Activated gamma-delta T cell (primary cell): Measurements from ENCODE around the gene RAB44.

ENCODE experiments used
- DNase-seq: peaks from one replicate; lab custom pipeline; 2025; lab: John Stamatoyannopoulos, UW

The RAB44 gene

DNA sequence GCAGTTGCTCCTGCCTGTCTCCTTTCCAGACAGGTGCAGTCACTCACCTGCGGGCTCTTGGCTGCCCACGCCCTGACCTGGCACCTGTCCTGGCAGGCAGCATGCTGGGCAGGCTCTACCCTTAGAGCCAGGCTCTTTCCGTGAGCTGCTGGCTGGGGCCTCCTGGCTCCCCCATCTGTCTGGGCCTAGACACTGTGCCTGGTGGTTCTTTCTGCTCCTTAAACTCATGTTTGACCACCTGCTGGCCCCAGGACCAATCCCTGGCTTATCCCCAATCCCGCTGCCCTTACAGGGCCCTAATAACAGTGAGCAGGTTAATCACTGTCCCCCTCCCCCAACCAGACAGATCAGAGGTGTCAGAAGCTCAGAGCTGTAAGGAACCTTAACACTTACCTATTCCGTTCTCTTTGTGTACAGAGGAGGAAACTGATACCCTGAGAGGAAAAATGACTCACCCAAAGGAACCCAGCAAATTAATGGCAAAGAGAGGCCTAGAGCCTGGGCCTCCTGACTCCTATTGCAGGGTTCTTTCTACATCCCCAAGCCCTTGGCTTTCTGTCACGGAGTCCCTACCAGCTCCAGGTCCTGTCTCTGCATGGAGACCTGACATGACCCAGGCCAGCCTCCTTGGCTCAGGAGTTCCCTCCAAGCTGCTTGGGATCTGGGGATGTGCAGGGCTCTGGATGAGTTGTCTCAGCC lies 54.7 kb downstream of the RAB44 start:
- DNase-seq = no peak

DNA sequence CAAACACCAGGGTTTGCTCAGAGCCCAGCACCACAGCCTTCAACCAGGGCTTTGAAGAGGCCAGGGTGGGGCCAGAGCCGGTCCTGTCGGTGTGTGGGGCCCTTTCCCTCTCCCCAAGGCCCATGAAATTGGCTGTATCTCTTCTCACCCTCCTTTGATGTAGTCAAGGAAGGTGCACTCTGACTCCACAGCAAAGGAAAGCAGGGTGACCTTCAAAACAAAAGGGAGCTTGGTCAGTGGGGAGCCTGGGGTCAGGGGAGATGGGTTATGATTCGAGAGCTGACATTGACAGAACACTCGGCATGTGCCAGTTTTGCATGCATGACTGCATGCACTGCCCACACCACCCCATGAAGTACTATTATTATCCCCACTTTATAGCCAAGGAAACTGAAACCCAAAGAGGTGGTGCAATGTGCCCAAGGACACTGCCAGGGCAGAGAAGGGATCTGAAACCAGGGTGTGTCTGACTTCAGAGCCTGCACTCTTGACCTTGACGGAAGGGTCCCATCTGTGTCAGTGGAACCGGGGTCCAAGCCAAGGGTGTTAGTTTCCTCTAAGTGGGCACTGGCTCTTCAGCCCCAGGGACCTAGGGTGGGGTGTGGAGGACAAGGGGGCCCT lies 55.4 kb downstream of the RAB44 start:
- DNase-seq = no peak

DNA sequence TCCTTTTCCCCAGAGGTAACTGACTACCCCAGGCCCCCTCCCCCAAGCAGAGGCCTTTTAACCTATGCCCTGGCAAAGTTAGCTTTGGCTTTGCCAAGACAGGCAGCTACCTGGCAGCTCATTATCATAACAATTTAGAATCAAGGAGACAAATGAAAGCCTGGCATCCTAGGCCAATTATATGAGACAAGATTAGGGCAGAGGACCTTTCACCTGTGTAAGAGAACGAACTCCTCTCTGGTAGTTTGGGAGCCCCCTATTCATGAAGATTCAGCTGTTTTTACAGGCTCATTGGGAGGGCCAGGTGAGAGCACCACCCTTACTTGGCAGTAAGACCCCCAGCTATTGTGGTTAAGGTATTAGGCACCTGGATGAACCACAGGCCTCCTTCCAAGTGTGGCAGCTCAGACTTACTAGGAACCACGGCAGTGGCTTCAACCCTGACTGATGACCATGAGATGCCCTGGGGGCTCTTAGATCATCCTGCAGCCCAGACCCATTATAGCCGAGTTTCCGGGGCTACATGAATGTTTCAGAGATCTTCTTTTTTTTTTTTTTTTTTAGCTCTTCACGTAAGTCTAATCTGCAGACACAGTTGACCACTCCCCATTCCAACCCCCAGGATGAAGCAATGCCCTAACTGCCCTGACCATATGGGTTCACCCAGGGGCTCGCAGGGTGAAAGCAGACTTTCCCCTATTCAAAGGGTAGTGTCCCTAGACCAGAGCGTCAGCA lies 56.2 kb downstream of the RAB44 start:
- no peak for DNase-seq

DNA sequence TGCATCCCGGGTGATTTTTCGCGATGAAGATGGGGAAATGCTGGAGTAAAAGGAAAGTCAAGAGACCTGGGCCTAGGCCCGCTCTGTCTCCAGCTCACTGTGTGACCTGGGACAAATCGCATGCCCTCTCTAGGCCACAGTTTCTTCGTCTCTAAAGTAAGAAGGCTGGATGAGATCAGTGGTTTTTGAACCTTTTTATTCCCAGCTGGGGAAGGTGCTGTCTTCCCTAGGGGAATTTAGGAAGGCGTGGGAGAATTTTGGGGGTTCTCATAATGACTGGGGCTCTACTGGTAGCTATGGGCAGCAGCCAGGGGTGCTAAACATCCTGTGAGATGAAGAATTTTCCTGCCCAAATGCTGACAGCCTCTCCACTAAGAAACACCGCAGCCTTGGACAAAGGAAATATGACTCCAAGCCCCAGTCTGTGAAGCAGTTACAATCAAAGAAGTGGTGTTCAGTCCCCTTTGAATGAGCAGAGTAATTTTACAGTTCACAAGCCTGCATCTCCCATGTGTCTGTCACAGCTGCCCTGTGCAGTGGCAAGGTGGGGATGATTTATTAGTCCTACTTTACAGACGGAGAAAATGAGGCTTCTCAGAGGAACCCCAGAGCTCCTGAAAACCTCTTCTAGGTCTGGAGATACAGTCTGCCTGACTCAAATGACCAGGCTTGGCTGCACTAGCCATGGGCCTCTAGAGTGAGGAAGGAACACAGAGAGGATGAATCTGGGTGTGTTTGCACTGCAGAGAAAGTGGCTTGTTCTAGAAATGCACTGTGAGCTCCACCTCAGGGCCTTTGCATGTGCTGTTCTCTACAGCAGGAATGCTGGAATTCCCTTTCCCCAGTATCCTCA lies 57.2 kb downstream of the RAB44 start:
- DNase-seq = no peak

DNA sequence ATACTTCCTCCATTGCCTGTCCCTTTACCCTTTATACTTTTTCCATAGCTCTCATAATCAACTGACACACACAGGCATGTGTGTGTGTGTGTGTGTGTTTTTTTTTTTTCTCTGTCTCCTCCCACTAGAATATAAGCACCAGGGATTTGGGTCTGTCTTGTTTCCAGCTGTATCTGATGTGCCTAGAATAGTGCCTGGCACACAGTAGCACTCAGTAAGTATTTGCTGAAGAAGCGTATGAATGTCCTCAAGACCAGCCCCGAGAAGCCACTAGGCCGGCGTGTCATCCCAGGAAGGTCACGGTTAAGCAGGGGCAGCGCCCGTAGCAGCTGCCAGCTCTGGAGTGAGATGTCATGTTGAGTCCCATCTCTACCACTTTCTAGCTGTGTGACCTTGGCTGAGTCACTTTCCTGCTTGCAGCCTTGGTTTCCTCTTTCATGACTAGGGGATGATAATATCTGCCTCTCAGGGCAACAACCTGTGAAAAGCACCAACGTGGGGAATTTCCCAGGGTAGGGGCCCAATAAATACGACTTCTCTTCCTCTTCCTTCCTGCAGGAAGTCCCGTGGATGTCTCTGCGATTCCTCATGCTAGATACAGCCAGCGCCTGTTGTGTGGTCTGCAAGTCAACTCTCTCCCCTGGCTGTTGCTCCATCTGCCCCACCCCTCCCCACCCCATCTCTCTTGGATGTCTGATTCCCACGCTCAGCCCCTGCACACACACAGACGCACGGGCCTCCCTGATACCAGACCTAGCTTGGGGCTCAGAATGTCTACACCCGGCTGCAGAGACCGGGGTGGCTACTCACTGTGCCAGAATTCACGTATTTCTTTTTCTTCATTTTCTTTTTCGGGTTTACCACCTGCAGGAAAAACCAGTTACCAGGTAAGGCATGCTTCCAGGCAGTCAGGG lies 58.1 kb downstream of the RAB44 start:
- DNase-seq = peak; percentile 35

DNA sequence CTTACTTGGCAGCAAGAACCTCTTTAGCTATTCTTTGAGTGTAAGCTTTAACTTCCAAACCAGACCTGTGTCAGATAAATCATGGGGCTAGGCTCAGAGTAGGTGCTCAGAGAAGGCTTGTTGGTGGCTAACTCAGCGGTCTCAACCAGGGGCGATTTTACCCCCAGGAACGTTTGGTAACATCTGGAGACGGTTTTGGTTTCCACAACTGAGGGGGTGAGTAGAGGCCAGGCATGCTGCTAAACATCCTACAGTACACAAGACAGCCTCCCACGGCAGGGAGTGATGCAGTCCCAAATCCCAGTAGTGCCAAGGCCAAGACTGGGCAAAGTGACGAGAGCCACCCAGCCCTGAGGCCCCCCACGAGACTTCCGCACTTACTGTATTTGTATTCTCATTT lies 59.2 kb downstream of the RAB44 start:
- DNase-seq = no peak

DNA sequence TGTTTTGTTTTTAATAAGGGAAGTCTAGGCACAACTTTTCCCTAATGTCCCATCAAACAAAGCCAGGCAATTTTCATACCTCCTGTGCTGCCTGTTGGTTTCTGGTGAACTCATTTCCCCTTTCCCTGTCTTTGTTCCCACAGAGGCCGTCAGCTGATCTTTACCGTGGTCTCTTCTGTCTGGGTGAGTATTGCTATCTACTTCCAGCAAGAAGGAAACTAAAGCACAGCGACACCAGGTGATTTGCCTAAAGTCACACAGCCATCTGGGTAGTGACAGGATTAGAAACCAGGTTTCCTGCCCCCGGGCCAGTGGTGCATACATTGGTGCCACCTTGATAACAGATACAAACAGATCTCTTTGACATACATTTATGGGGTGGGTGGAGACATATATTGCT lies 59.6 kb downstream of the RAB44 start:
- DNase-seq = no peak

DNA sequence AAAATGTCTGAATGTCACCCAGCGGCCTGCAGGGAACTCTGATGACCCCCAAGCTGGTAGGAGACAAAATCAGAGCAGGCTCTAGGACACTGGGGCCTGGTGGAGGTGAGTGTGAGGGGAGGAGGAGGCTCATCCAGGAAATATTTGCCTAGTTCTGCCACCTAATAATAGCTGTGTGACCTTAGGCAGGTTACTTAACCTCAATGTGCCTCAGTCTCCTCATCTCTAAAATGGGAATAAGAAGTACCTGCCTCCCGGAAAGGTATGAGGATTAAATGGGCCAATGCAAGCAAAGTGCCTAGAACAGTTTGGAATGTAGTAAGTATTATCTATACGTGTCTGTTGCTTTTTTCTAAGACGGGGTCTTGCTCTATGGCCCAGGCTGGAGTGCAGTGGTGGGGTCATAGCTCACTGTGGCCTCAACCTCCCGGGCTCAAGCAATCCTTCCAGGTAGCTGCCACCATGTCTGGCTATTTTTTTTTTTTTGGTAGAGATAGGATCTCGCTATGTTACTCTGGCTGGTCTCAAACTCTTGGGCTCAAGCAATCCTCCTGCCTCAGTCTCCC lies 60.4 kb downstream of the RAB44 start:
- no peak for DNase-seq

DNA sequence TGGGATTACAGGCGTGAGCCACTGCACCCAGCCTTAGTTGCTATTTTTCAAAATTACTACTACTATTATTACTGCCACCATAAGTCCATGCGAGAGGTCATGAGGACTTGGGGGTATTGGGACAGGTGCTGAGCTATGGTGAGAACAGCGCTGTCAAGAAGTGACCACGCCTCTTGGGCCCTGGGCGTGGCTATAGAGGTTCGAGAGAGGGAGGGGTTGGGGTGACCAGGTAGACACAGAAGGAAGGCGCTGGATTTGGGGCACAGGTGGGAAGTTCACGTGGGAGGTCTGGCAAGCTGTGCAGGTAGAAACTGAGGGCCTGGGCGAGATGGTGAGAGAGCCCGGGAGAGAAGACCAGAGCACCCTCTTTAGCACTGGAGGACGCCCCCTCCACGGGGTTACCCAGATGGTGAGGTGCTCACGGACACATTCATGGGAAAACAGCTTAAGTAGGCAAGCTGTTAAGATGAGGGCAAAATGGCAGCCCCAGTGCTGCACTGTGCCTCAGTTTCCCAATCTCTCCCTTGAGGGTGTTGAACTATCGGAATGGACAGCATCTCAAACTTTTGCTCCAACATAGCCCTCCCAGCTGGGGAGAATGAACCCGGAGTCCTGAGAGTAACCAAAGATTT lies 61.0 kb downstream of the RAB44 start:
- DNase-seq = no peak

DNA sequence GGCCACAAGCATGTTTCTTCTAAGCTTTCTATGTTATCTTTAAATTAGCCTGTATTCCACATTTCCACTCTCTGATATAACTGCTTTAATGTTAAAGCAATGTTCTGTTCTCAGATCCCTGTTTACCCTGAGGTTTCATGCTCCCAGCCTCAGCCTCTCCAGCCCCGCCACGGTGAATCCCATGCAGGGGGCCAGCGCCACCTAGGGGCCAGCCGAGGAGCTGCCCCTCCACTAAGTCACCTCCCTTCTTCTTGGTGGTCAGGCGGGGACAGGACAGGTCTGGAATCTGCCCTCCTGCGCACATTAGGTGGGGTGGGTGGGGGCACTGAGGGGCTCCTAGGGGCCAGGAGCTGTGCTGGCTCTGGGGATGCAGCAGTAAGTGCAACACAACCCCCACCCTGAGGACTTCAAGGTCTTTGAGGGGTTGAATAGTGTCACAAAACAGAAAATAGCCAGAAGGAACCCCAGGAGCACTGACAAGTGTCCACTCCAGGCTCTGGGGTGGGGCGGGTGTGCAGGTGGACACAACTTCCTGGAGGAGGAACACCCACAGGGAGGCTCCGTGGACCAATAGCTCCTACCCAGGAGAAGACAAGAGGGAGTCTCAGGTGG lies 61.6 kb downstream of the RAB44 start:
- DNase-seq = peak; percentile 59

DNA sequence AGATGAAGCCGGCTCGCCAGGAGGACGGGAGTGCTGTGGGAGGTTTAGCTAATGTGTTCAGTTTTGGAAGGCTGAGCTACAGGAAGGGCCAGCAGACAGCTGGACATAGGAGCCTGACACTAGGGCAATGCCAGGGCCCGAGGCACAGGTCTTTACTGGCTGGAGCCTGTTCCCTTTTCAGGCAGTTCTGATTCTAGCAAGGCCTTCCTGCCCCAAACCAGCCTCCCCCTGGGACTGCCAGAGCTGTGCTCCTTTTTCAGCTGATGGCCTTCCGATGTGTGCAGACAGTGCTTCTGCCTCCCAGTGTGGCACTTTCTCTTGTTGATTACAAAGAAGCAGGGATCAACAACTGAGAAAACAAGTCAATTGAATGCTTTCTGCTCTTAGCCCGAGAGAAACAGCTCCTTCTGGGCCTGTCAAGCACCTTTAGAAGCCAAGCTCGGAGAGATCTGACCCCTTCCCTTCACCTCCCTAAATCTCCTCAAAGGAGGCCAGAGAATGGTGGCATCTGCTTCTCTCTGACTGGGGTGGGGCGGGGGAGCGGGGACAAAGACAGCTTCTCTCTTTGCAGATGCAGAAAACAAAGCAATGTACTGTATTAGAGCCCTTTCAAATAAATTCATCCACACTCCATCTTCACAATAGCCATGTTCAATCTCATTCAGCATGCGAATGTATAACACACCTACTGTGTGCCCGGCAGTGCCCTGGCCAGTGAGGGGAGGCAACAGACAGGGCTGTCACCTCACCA lies 63.2 kb downstream of the RAB44 start:
- DNase-seq = no peak

DNA sequence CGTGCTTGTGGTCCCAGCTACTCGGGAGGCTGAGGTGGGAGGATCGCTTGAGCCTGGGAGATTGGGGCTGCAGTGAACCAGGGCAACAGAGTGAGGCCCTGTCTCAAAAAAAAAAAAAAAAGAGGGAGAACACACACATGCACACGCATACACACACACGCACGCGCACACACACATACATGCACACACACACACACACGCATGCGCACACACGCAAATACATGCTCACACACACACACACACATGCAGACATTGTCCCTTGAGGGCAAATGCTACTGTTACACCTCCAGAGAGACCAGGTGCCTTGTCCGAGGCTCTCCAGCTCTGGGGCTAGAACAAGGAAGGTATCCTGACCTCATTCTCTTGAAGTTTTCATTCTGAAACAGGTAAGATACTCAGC lies 64.5 kb downstream of the RAB44 start:
- DNase-seq = no peak

DNA sequence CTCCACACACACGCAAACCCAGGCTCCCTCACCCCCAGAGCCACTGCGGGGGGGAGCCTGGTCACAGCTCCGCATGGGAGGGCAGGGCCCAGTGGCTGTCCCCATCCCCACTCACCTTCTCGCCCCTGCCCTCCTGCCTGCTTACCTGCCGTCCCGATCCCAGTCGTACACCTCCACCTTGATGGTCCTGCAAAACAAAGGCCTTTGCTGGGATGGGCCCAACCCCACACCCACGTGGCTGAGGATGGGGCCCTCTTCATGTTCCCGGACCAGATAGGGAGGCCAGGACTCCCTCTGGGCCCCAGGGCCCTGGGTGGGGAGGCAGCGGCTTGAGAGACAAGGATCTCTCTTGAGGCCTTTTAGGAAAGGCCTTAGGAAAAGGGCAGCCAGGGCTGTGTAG lies 67.6 kb downstream of the RAB44 start:
- DNase-seq = no peak

DNA sequence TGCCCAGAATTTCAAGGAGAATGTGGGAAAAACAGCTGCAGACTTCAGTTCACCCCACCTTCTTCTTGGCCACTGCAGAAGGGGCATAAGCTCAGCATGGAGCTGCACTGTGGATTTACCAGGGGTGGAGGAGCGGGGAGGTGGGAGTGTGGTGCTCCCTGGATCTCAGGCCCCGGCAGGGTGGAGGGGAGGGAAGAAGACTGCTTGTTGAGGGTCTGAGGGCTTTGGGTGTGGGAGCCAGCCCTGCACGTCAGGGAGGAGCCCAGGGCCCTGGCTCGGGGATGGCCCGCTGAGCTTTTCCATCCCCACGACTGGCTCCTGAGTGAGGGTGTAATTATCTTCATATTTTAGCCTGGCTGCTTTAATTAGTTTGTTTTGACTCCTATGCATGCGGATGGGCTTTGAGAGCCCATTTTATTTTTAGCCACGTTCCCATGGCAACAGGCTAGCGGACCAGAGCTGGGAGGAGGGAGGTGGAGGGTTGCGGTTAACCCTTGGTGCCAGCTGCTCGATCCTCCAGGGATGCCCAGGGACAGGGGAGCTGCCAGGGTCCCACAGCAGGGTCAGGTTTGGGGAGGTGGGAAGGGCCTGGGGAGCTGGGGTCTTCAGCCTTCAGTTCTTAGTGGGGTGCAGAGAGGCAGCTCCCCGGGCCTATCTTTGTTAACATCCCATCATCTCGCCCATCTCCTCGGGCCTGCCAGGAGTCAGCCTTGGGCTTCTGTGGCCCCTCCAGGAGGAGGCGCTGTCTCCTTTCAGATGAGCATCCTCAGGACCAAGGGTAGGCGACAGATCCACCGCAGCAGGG lies 68.2 kb downstream of the RAB44 start:
- no peak for DNase-seq

DNA sequence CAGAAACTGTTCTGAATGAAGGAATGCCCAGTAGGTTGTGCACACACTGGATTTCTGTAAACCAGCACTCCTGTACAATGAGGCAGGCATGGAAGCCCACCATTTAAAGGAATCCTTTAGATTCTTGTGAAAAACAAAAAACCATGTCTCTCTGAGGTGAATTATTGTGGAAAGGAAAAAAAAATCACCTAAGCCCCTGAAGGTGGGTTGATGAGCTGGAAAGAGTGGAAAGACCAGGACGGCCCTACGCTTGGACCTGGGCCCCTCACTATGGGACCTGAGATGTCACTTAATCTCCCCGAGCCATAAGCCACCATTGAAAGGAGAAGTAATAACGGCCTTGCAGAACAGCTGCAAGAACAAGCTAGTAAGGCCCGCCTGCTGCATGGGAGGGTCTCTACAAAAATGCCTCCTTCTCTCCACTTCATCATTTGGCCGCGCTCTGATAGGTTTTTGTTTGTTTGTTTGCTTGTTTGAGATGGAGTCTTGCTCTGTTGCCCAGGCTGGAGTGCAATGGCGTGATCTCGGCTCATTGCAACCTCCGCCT lies 68.8 kb downstream of the RAB44 start:
- no peak for DNase-seq

DNA sequence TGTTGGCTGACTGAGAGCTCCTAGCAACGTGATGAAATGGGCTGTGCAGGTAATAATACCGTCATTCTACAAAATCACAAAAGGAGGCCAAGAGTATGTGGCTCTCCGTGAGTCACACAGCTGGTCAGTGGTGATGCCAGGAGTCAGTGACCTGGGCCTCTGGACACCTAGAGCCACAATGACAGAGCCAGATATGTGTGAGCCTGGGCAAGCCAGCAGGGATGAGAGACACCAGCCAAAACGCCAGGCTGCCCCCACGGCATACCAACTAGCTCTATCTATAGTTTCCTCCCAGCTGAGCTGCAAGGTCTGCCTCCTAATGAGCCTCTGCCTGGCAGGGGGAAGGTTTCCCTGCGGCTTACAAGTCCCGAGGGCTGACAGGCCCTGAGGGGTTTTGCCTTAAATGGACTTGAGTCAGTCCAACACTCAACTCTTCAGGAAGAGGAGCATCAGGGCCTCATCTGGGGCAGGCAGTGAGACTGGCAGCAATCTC lies 71.6 kb downstream of the RAB44 start:
- DNase-seq = no peak

DNA sequence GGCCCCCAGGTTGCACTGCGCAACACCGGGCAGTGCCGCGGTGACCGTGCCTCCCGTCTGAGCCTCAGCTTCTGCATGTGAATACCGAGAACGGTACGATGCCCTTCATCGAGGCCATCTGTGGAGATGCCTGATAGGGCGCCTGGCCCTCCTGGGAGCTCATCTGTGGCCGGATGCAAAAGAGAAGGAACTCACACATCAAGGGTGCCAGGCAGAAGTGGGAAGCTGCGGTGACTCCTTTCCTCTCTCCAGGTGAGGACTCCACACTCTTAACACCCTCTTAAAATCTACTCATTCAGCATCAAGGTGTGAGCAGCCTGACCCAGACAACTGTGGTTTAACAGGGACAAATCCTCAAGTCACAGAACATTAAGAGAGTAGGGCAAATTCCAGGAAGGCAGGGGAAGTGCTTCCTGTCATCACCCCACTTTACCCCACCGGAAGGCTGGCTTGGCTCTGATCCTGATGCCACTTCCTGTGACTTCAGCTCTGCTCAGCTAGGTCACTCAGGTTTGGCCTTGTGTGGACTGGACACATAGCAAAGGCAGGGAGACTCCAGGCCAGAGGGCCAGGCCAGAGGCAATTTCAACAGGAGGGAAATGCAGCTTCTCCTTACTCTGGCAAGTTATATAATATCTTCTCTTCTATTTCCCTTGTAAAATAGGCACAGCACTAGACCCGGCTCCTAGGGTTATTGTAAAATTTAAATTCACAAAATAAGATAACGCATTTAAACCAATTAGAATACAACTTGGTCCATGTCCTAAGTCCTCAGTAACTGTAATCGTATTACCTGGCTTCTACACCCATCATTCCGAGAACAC lies 72.3 kb downstream of the RAB44 start:
- no peak for DNase-seq
